ENCODE results near the gene TUBGCP2. TPM values are rescaled to one million over a fixed set of nuclear protein-coding genes. Genes with fewer than 3 reads are reported as not detected.

The TUBGCP2 gene
- total RNA-seq, result 10 to 100 TPM; 54.3 to 55.1 TPM

GRCh38 chr10:133308421-133309099, at the start of gene TUBGCP2, which contains the start of gene ZNF511:
TUBGCP2 (minus strand) TSS chr10:133308872; CDS start chr10:133302941, 5,931 bp downstream.
ZNF511 (plus strand) TSS chr10:133308914; CDS start chr10:133308944, 30 bp downstream.

GRCh38 chr10:133357285-133358161, 48.9 kb upstream of the TUBGCP2 start, which contains the start of gene FUOM:
FUOM (minus strand) TSS chr10:133358019; CDS start chr10:133358007, 12 bp downstream.

GRCh38 chr10:133336577-133337369, 28.1 kb upstream of the TUBGCP2 start, which contains the start of gene CALY:
CALY (minus strand) TSS chr10:133336896; CDS start chr10:133328989, 7,907 bp downstream.

GRCh38 chr10:133276435-133277201, 32.1 kb downstream of the TUBGCP2 start, which contains the start of gene ADAM8:
ADAM8 (minus strand) TSS chr10:133276868; CDS start chr10:133276817, 51 bp downstream.

GRCh38 chr10:133237588-133238465, 70.8 kb downstream of the TUBGCP2 start, which contains the start of gene VENTX:
VENTX (plus strand) TSS chr10:133237855; CDS start chr10:133237915, 60 bp downstream.

GRCh38 chr10:133230044-133230361, 78.7 kb downstream of the TUBGCP2 start, which contains the start of gene UTF1:
UTF1 (plus strand) TSS chr10:133230217; CDS start chr10:133230289, 72 bp downstream.

Small RNA genes lying within 50 kb of the gene (small RNA-seq; reads per million reads assigned to genes)
- gene BANF1P2, result 0 reads per million in 2 donors

Other genes starting within 250 kb of the TUBGCP2 start
- gene ADGRA1, start 220.9 kb downstream of the TUBGCP2 start, total RNA-seq, result not detected
- gene KNDC1, start 148.7 kb downstream of the TUBGCP2 start, total RNA-seq, result 1 to 10 TPM in 1 of 2 donors, under 1 TPM in 1; 0.67 to 1.0 TPM
- not detected for gene UTF1, start 78.7 kb downstream of the TUBGCP2 start, total RNA-seq
- not detected for gene VENTX, start 71.0 kb downstream of the TUBGCP2 start, total RNA-seq
- 1 to 10 TPM in 1 of 2 donors, under 1 TPM in 1; 0.33 to 1.0 TPM for gene ADAM8, start 32.0 kb downstream of the TUBGCP2 start, total RNA-seq
- gene ZNF511, start within 50 bp of the TUBGCP2 start, total RNA-seq, result 10 to 100 TPM; 26.8 to 35.6 TPM
- not detected for gene CALY, start 28.0 kb upstream of the TUBGCP2 start, total RNA-seq
- not detected for gene PRAP1, start 38.5 kb upstream of the TUBGCP2 start, total RNA-seq
- gene FUOM, start 49.1 kb upstream of the TUBGCP2 start, total RNA-seq, result 10 to 100 TPM; 14.8 to 15.3 TPM
- gene ECHS1, start 64.5 kb upstream of the TUBGCP2 start, total RNA-seq, result 10 to 100 TPM; 63.3 to 65.4 TPM
- 1 to 10 TPM; 2.3 to 6.2 TPM for gene PAOX, start 70.4 kb upstream of the TUBGCP2 start, total RNA-seq
- gene MTG1, start 85.3 kb upstream of the TUBGCP2 start, total RNA-seq, result 10 to 100 TPM; 32.6 to 33.4 TPM
- under 1 TPM in 1 of 2 donors, not detected in 1; under 0.01 TPM for gene SPRN, start 115.8 kb upstream of the TUBGCP2 start, total RNA-seq
- gene SCART1, start 145.1 kb upstream of the TUBGCP2 start, total RNA-seq, result 1 to 10 TPM; 1.0 to 2.0 TPM
- gene CYP2E1, start 218.5 kb upstream of the TUBGCP2 start, total RNA-seq, result under 1 TPM in 1 of 2 donors, not detected in 1; 0.69 TPM